ENCODE data around the gene RNH1. TPM values are rescaled to one million over a fixed set of nuclear protein-coding genes. Genes with fewer than 3 reads are reported as not detected.
A peak's percentile ranks its signal among the peaks of the same experiment; 100 is the strongest.

The RNH1 gene
- total RNA-seq, 4 donors from 2014 or later = 191 to 259 (median 231) TPM

- intact Hi-C loops (cut with DNase I) = no loop called here
- WGBS, 2 donors = 42 to 46% methylated on average over 9 to 19 of the region's 19 CpGs
- Histone ChIP-seq H3K4me1 (peaks cover 18 to 33% of the 10 kb centered on the region in 2 donors), H3K27ac (peak overlapping the region in 1 of 3 donors; percentile 56), H3K4me3 (replicated peaks in 1 of 3) (peak overlapping the region in 1 of 3 donors; percentile 39), H3K36me3 (peaks cover 5 to 6% of the 10 kb centered on the region in 2 donors), H3K9me3 (no peaks in the 10 kb centered on the region), H3K27me3 (no peaks in the 10 kb centered on the region)
- TF ChIP-seq POLR2A (IDR thresholded peaks at IDR 0.05) (no peak), CTCF (IDR thresholded peaks at IDR 0.05) (no peak)
- DNase-seq = no peak
Measured at GRCh38 chr11:537622-538430, 30.8 kb upstream of the RNH1 start.

GRCh38 chr11:536841-537621 is 30.0 kb upstream of the RNH1 start, which contains the start of gene LRRC56:
Gene LRRC56 (plus strand): TSS chr11:537527. CDS start chr11:540685, 3,158 bp downstream.
- H3K27me3 ChIP-seq = no peaks in the 10 kb centered on the region
- DNase-seq = peak; percentile 86 to 91
- H3K4me1 ChIP-seq = peaks cover 18 to 37% of the 10 kb centered on the region in 2 donors
- H3K36me3 ChIP-seq = peaks cover 13% of the 10 kb centered on the region in 2 donors
- H3K9me3 ChIP-seq = no peaks in the 10 kb centered on the region
- TF ChIP-seq POLR2A (IDR thresholded peaks at IDR 0.05) = peak in 1 of 2 donors; percentile 30
- no peak for TF ChIP-seq CTCF (IDR thresholded peaks at IDR 0.05)
- intact Hi-C loops (cut with DNase I) = no loop called here
- 1 to 3% methylated on average over 21 to 31 of the region's 93 CpGs for WGBS, 2 donors
- peak within 1 kb of the TSS in 2 of 3 donors; percentile 30 to 56 for H3K27ac ChIP-seq
- H3K4me3 ChIP-seq (replicated peaks in 1 of 3) = peak within 1 kb of the TSS in 2 of 3 donors; percentile 14 to 39

- WGBS, 2 donors = 6 to 14% methylated on average over 13 to 30 of the region's 97 CpGs
- DNase-seq = peak; percentile 95
- no peak for TF ChIP-seq CTCF (IDR thresholded peaks at IDR 0.05)
- TF ChIP-seq POLR2A (IDR thresholded peaks at IDR 0.05) = peak in 1 of 2 donors; percentile 82
- Histone ChIP-seq H3K27ac (peak within 1 kb of the TSS; percentile 28 to 89 (median 61)), H3K36me3 (peaks cover 17 to 20% of the 10 kb centered on the region in 2 donors), H3K9me3 (no peaks in the 10 kb centered on the region), H3K27me3 (no peaks in the 10 kb centered on the region), H3K4me1 (peaks cover 18 to 37% of the 10 kb centered on the region in 2 donors), H3K4me3 (replicated peaks in 1 of 3) (peak within 1 kb of the TSS; percentile 30 to 81 (median 63))
- intact Hi-C loops (cut with DNase I) = no loop called here
Measured at GRCh38 chr11:535519-536454, 28.7 kb upstream of the RNH1 start, which contains the start of gene HRAS. Gene HRAS (minus strand): TSS chr11:535576.

- Histone ChIP-seq H3K4me3 (replicated peaks in 1 of 3) (peak overlapping the region in 1 of 3 donors; percentile 81), H3K4me1 (peaks cover 18 to 37% of the 10 kb centered on the region in 2 donors), H3K9me3 (no peaks in the 10 kb centered on the region), H3K27me3 (no peaks in the 10 kb centered on the region), H3K27ac (no peak overlapping the region), H3K36me3 (peaks cover 17 to 20% of the 10 kb centered on the region in 2 donors)
- WGBS, 2 donors = no CpG with 5 or more reads among the region's 56 CpGs
- DNase-seq = no peak
- no peak for TF ChIP-seq CTCF (IDR thresholded peaks at IDR 0.05)
- TF ChIP-seq POLR2A (IDR thresholded peaks at IDR 0.05) = no peak
- intact Hi-C loops (cut with DNase I) = no loop called here
Measured at GRCh38 chr11:535210-535518, 28.1 kb upstream of the RNH1 start.

Measured in thyroid gland (tissue), 4 donors.